Islet of Langerhans (tissue), 1 donor: ENCODE data around the gene IL4I1.
"Not testable (repeated sequence)": the region's sequence is repeated elsewhere in the genome, so short reads cannot be mapped to it uniquely, and the experiment has no call there.

Experiments used
- FAIRE-seq: peaks from one replicate; lab custom pipeline; 2011; peaks lifted over from hg19 to GRCh38; lab: Jason Lieb, UNC

The IL4I1 gene

GRCh38 chr19:49896863-49897621 lies at the start of gene IL4I1:
TSS of gene IL4I1 (minus strand) at chr19:49896887. CDS start at chr19:49896160, 727 bp downstream.
- no peak for FAIRE-seq

GRCh38 chr19:49946415-49946814 lies 49.7 kb upstream of the IL4I1 start:
- FAIRE-seq = no peak

- FAIRE-seq = not testable (repeated sequence)
Measured at GRCh38 chr19:49944567-49944966, 47.9 kb upstream of the IL4I1 start.

GRCh38 chr19:49940482-49940791 lies 43.8 kb upstream of the IL4I1 start:
- no peak for FAIRE-seq

- no peak for FAIRE-seq
Measured at GRCh38 chr19:49939721-49940481, 43.2 kb upstream of the IL4I1 start.

- FAIRE-seq = no peak
Measured at GRCh38 chr19:49938662-49939061, 42.0 kb upstream of the IL4I1 start.

GRCh38 chr19:49937750-49938381 lies 41.2 kb upstream of the IL4I1 start:
- no peak for FAIRE-seq

- FAIRE-seq = no peak
Measured at GRCh38 chr19:49936549-49936948, 39.9 kb upstream of the IL4I1 start.

GRCh38 chr19:49933643-49934042 lies 37.0 kb upstream of the IL4I1 start:
- FAIRE-seq = no peak

- FAIRE-seq = no peak
Measured at GRCh38 chr19:49932731-49933131, 36.0 kb upstream of the IL4I1 start.

- no peak for FAIRE-seq
Measured at GRCh38 chr19:49932041-49932451, 35.4 kb upstream of the IL4I1 start.

- no peak for FAIRE-seq
Measured at GRCh38 chr19:49931293-49932040, 34.8 kb upstream of the IL4I1 start.

GRCh38 chr19:49930483-49931011 lies 33.9 kb upstream of the IL4I1 start:
- no peak for FAIRE-seq

GRCh38 chr19:49929611-49930482 lies 33.2 kb upstream of the IL4I1 start:
- peak; percentile 13 for FAIRE-seq

- FAIRE-seq = no peak
Measured at GRCh38 chr19:49929121-49929610, 32.5 kb upstream of the IL4I1 start, which contains the start of the genes ATF5 and NUP62. TSS of gene ATF5 (plus strand) at chr19:49929205. CDS start at chr19:49930851, 1,646 bp downstream. TSS of gene NUP62 (minus strand) at chr19:49929504. CDS start at chr19:49909807, 19,697 bp downstream.

- no peak for FAIRE-seq
Measured at GRCh38 chr19:49927526-49928264, 31.0 kb upstream of the IL4I1 start.

- no peak for FAIRE-seq
Measured at GRCh38 chr19:49926515-49926914, 29.8 kb upstream of the IL4I1 start.

GRCh38 chr19:49925486-49925885 lies 28.8 kb upstream of the IL4I1 start:
- FAIRE-seq = no peak

GRCh38 chr19:49924881-49925210 lies 28.2 kb upstream of the IL4I1 start:
- FAIRE-seq = not testable (repeated sequence)
